MCF 10A (cell line): ENCODE data around the gene MXRA8. TPM values are rescaled to one million over a fixed set of nuclear protein-coding genes. Genes with fewer than 3 reads are reported as not detected.
"Not testable (repeated sequence)": the region's sequence is repeated elsewhere in the genome, so short reads cannot be mapped to it uniquely, and the experiment has no call there.

ENCODE experiments used
- BruUV-seq: library from RNA; stranded (reverse); fragments of 400-500 nt; replicated peaks from 2 replicates; lab custom pipeline; 2021; lab: Mats Ljungman, UMichigan
- CTCF ChIA-PET: fragments of 300-600 bp; sonication (Branson Sonifier 250); formaldehyde crosslinking; extraction: SDS; loops from one replicate; lab custom pipeline; 2021; ENCODE audit warnings: antibody characterized with exemption, inconsistent platforms; lab: Yijun Ruan, JAX
- POLR2A ChIA-PET: fragments of 300-600, 350-650 bp; sonication (Branson Sonifier 250); formaldehyde crosslinking; extraction: SDS; loops from one replicate; lab custom pipeline; 2020; ENCODE audit warnings: antibody characterized with exemption, inconsistent platforms; lab: Yijun Ruan, JAX
- DNase-seq: peaks from one replicate; pipeline ENCODE4 v3.0.0-alpha.2; 2018; ENCODE audit not compliant: unreplicated experiment
- H3K27ac Mint-ChIP-seq: one replicate; pipeline ENCODE4 v1.8.0; 2022; ENCODE audit warnings: mild to moderate bottlenecking, low read depth, mixed read lengths; ENCODE audit not compliant: unreplicated experiment
- H3K27me3 Mint-ChIP-seq: one replicate; pipeline ENCODE4 v1.8.0; 2022; ENCODE audit warnings: mixed read lengths; ENCODE audit not compliant: insufficient read depth, unreplicated experiment
- H3K36me3 Mint-ChIP-seq: one replicate; pipeline ENCODE4 v1.8.0; 2022; ENCODE audit warnings: mild to moderate bottlenecking, moderate library complexity, mixed read lengths; ENCODE audit not compliant: insufficient read depth, unreplicated experiment
- H3K4me1 Mint-ChIP-seq: one replicate; pipeline ENCODE4 v1.8.0; 2022; ENCODE audit warnings: mixed read lengths; ENCODE audit not compliant: insufficient read depth, unreplicated experiment
- H3K4me3 Mint-ChIP-seq: one replicate; pipeline ENCODE4 v1.8.0; 2022; ENCODE audit warnings: mild to moderate bottlenecking, moderate library complexity, mixed read lengths; ENCODE audit not compliant: unreplicated experiment
- H3K9me3 Mint-ChIP-seq: one replicate; pipeline ENCODE4 v1.8.0; 2022; ENCODE audit warnings: mixed read lengths; ENCODE audit not compliant: unreplicated experiment
- intact Hi-C: fragments of 100-400 bp; cut with micrococcal nuclease; formaldehyde crosslinking; loops from 2 replicates; pipeline ENCODE4 v1.14.1; 2022
- total RNA-seq: library from RNA; stranded (reverse); gene quantifications from 2 replicates; pipeline ENCODE4 v1.2.3, GENCODE V29; 2022
- TF ChIP-seq, protein P1 (sequence below): fragments of 200-600 bp; IDR thresholded peaks from one replicate; pipeline ENCODE4 v1.8.0; 2022; ENCODE audit warnings: antibody characterized with exemption, mild to moderate bottlenecking; ENCODE audit not compliant: unreplicated experiment

Gene MXRA8
- total RNA-seq, 1 experiment from 2014 or later = not detected

DNA sequence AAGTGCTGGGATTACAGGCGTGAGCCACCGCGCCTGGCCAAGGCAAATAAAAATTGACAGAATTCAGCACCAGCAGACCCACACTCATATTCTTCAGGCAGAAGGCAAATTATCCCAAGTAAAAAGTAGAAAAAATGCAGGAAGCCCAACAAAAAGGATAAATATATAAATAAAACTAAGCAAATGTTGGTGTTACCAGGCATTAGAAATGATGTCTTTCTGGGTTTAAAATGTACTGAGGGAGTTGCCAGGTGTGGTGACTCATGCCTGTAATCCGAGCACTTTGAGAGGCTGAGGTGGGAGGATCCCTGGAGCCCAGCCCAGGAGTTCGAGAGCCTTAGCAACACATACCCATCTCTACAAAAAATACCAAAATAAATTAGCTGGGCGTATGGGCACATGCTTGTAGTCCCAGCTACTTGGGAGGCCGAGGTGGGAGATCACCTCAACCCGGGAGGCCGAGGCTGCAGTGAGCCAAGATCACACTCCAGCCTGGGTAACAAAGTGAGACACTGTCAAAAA lies 40.2 kb downstream of the MXRA8 start:
- TF ChIP-seq, protein P1, sequence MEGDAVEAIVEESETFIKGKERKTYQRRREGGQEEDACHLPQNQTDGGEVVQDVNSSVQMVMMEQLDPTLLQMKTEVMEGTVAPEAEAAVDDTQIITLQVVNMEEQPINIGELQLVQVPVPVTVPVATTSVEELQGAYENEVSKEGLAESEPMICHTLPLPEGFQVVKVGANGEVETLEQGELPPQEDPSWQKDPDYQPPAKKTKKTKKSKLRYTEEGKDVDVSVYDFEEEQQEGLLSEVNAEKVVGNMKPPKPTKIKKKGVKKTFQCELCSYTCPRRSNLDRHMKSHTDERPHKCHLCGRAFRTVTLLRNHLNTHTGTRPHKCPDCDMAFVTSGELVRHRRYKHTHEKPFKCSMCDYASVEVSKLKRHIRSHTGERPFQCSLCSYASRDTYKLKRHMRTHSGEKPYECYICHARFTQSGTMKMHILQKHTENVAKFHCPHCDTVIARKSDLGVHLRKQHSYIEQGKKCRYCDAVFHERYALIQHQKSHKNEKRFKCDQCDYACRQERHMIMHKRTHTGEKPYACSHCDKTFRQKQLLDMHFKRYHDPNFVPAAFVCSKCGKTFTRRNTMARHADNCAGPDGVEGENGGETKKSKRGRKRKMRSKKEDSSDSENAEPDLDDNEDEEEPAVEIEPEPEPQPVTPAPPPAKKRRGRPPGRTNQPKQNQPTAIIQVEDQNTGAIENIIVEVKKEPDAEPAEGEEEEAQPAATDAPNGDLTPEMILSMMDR = no peak
- H3K27me3 Mint-ChIP-seq = no peaks in the 10 kb centered on the region
- H3K27ac Mint-ChIP-seq = peak overlapping the region; percentile 84
- H3K4me3 Mint-ChIP-seq = peak overlapping the region; percentile 19
- H3K9me3 Mint-ChIP-seq = no peaks in the 10 kb centered on the region
- peak; percentile 94 for DNase-seq
- BruUV-seq = TSS peak; percentile 7
- peaks cover 11% of the 10 kb centered on the region for H3K4me1 Mint-ChIP-seq
- ChIA-PET CTCF (interaction anchor here (0.6 kb wide), 1 partner anchor 57 kb away, joined by 3 read pairs; the partner anchor contains the start of gene AURKAIP1), POLR2A (interaction anchor here (0.6 to 1.5 kb wide), 11 partner anchors 8 to 359 kb away, joined by 3 to 12 read pairs (median 4); partner anchors contain the start of genes CCNL2 and NOC2L)
- peaks cover 54% of the 10 kb centered on the region for H3K36me3 Mint-ChIP-seq
- intact Hi-C loops = no loop called here

DNA sequence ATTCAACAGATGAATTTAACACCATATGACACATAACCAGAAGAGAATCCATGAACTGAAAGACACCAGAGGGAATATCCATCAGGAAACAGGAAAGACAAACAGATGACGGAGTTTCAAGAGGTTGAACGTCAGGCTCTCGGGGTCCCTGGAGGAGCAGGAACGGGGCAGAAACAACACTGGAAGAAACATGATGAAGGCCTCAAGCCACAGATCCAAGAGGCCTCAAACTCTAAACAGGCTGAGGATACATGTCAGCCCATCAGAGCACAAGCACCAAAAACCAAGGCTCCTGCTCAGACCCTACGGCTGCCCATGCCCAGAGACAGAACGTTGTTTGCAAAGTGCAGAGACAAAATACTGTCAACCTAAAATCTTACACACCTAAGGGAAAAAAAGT lies 40.9 kb downstream of the MXRA8 start:
- DNase-seq = no peak
- ChIA-PET CTCF (interaction anchor here (0.7 kb wide), 1 partner anchor 349 kb away, joined by 3 read pairs; no protein-coding TSS in a partner anchor), POLR2A (interaction anchor here (0.6 to 1.4 kb wide), 6 partner anchors 8 to 349 kb away, joined by 3 to 12 read pairs (median 4); no protein-coding TSS in a partner anchor)
- Mint-ChIP-seq H3K27me3 (no peaks in the 10 kb centered on the region), H3K4me1 (peaks cover 10% of the 10 kb centered on the region), H3K27ac (peak overlapping the region; percentile 84), H3K36me3 (peaks cover 61% of the 10 kb centered on the region), H3K4me3 (peak overlapping the region; percentile 29), H3K9me3 (no peaks in the 10 kb centered on the region)
- BruUV-seq = TSS peak; percentile 44
- TF ChIP-seq, protein P1 = no peak
- intact Hi-C loops = no loop called here

DNA sequence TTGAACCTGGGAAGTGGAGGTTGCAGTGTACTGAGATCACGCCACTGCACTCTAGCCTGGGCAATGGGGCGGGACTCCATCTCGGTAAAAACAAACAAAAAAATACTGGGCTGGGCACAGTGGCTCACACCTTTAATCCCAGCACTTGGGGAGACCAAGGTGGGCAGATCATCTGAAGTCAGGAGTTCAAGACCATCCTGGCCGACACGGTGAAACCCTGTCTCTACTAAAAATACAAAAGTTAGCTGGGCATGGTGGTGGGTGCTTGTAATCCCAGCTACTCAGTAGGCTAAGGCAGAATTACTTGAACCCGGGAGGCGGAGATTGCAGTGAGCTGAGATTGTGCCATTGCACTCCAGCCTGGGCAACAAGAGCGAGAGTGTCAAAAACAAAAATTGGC lies 42.2 kb downstream of the MXRA8 start:
- DNase-seq, H3K27me3 Mint-ChIP-seq, H3K4me1 Mint-ChIP-seq, H3K4me3 Mint-ChIP-seq, BruUV-seq, H3K9me3 Mint-ChIP-seq, H3K27ac Mint-ChIP-seq, intact Hi-C loops: not testable (repeated sequence)
- peaks cover 67% of the 10 kb centered on the region for H3K36me3 Mint-ChIP-seq
- POLR2A ChIA-PET = interaction anchor here (0.8 to 1.2 kb wide), 2 partner anchors 9 to 11 kb away, joined by 3 read pairs; no protein-coding TSS in a partner anchor
- CTCF ChIA-PET = interaction anchor here (0.7 kb wide), 1 partner anchor 9 kb away, joined by 4 read pairs; no protein-coding TSS in a partner anchor

DNA sequence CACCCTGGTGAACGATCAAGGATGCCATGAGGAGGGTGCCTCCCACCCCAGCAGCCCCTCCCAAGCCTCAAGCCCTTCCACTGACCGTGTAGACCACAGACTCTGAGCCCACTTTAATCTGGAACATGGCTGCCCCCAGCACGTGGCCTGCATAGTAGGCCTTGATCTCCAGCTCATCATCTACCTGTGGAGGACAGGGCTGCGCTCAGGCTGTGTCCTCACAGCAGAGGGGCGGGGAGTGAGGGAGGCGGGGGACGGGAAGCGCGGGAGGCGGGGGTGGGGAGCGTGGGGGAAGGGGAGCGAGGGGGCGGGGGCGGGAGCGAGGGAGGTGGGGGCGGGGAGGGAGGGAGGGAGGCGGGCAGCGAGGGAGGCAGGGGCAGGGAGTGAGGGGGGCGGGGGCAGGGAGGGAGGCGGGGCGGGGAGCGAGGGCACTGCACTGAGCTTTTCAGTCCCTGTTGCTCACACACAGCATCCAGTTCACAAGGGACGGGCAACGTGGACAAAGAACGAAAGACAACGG lies 42.9 kb downstream of the MXRA8 start:
- TF ChIP-seq, protein P1 = no peak
- Mint-ChIP-seq H3K4me1 (peaks cover 5% of the 10 kb centered on the region), H3K4me3 (no peak overlapping the region), H3K9me3 (no peaks in the 10 kb centered on the region), H3K27ac (no peak overlapping the region), H3K27me3 (no peaks in the 10 kb centered on the region), H3K36me3 (peaks cover 74% of the 10 kb centered on the region)
- BruUV-seq = no TSS peak
- intact Hi-C loops = no loop called here
- POLR2A ChIA-PET = interaction anchor here (0.7 kb wide), 1 partner anchor 305 kb away, joined by 6 read pairs; no protein-coding TSS in a partner anchor
- DNase-seq = no peak
- CTCF ChIA-PET = interaction anchor here (1.2 kb wide), 1 partner anchor 190 kb away, joined by 3 read pairs; no protein-coding TSS in a partner anchor
